Ishikawa (cell line): Measurements from ENCODE around the gene OGFOD1.

Experiments
- CEBPB ChIP-seq: IDR thresholded peaks from 2 replicates; pipeline ENCODE4 v1.6.1; 2012
- CREB1 ChIP-seq: IDR thresholded peaks from 2 replicates; pipeline ENCODE4 v1.6.1; 2012; ENCODE audit warnings: low read depth
- EGR1 ChIP-seq: IDR thresholded peaks from 2 replicates; pipeline ENCODE4 v1.6.1; 2012
- EP300 ChIP-seq: IDR thresholded peaks from 2 replicates; pipeline ENCODE4 v1.6.1; 2012; ENCODE audit warnings: borderline replicate concordance
- FOXM1 ChIP-seq: IDR thresholded peaks from 2 replicates; pipeline ENCODE4 v1.6.1; 2012; ENCODE audit warnings: low read depth, borderline replicate concordance
- MAX ChIP-seq: IDR thresholded peaks from 2 replicates; pipeline ENCODE4 v1.6.1; 2012
- NFIC ChIP-seq: IDR thresholded peaks from 2 replicates; pipeline ENCODE4 v1.6.1; 2012
- REST ChIP-seq: IDR thresholded peaks from 2 replicates; pipeline ENCODE4 v1.6.1; 2012; ENCODE audit warnings: low read depth, mild to moderate bottlenecking
- TAF1 ChIP-seq: IDR thresholded peaks from 2 replicates; pipeline ENCODE4 v1.6.1; 2012; ENCODE audit warnings: low read depth, mild to moderate bottlenecking
- TCF12 ChIP-seq: IDR thresholded peaks from 2 replicates; pipeline ENCODE4 v1.6.1; 2012; ENCODE audit warnings: low read depth
- TEAD4 ChIP-seq: IDR thresholded peaks from 2 replicates; pipeline ENCODE4 v1.6.1; 2012
- USF1 ChIP-seq: IDR thresholded peaks from 2 replicates; pipeline ENCODE4 v1.6.1; 2012
- YY1 ChIP-seq: IDR thresholded peaks from 2 replicates; pipeline ENCODE4 v1.6.1; 2012; ENCODE audit warnings: low read depth
- ZBTB7A ChIP-seq: IDR thresholded peaks from 2 replicates; pipeline ENCODE4 v1.6.1; 2012; ENCODE audit warnings: low read depth

The OGFOD1 gene

GRCh38 chr16:56450986-56451752, at the start of gene OGFOD1, which contains the start of gene NUDT21:
OGFOD1 (plus strand) TSS chr16:56451554; CDS start chr16:56451613, 59 bp downstream.
NUDT21 (minus strand) TSS chr16:56451332; CDS start chr16:56451202, 130 bp downstream.
- 0 out of 2 replicates have a peak, but pooled peaks have one; percentile 17 for TF ChIP-seq REST
- TF ChIP-seq YY1 = peak; percentile 95
- no peak for TF ChIP-seq EP300
- no peak for TF ChIP-seq CEBPB
- TF ChIP-seq FOXM1 = no peak
- no peak; the same call in 1 of the 2 replicates for TF ChIP-seq CREB1
- peak; percentile 28 for TF ChIP-seq MAX
- TF ChIP-seq TAF1 = peak; percentile 85
- no peak for TF ChIP-seq TEAD4
- TF ChIP-seq TCF12 = peak; percentile 31; the same call in 1 of the 2 replicates
- TF ChIP-seq EGR1 = peak; percentile 57; the same call in 1 of the 2 replicates

GRCh38 chr16:56405977-56406672, 45.2 kb upstream of the OGFOD1 start:
- TF ChIP-seq USF1 (no peak), TEAD4 (no peak), ZBTB7A (no peak), CEBPB (no peak), REST (no peak), FOXM1 (no peak)

- TF ChIP-seq EP300 = no peak
- no peak for TF ChIP-seq MAX
- no peak for TF ChIP-seq YY1
- no peak for TF ChIP-seq NFIC
- no peak for TF ChIP-seq USF1
- no peak for TF ChIP-seq FOXM1
Measured at GRCh38 chr16:56408379-56409098, 42.8 kb upstream of the OGFOD1 start.

- TF ChIP-seq REST (no peak), YY1 (no peak), EP300 (no peak)
Measured at GRCh38 chr16:56409195-56409594, 42.2 kb upstream of the OGFOD1 start.
